SW480 (cell line): ENCODE results near the gene ATP5F1D.

Experiments
- DNase-seq: peaks from one replicate; pipeline ENCODE4 v3.0.0-alpha.2; 2016; ENCODE audit warnings: low spot score

Gene ATP5F1D

DNA sequence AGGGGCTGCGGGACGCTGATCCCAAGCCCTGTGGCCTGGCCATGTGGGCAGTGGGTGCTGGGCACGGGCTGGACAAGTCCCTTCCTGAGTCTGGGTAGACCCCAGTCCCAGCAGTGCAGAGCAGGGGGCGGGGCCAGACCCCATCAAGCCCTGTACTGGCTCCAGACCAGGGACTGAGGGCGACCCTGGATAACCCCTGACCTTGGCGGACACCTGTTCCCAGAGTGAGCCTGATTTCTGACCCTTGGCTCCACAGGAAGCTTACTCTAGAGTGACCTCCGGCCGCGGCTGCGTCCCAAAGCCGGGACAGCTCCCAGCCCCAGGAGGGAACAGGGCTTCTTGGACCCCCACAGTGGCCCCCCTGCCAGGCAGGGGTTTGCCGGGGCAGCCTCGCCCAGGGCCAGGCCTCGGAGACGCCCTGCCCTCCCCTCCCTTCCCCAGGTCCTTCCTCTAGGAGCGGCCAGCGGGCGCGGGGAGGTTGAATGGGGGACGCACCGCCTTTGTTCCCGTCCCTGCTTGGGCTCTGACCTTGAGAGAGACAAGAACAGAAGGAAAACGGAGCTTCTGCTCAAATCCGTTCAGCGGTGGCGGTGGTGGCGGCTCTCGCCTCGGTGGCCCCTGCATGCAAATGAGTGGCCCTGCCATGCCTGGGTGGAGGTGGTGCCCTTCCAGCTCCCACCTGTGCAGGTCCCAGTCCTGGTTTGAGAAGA lies 41.8 kb downstream of the ATP5F1D start:
- no peak for DNase-seq

DNA sequence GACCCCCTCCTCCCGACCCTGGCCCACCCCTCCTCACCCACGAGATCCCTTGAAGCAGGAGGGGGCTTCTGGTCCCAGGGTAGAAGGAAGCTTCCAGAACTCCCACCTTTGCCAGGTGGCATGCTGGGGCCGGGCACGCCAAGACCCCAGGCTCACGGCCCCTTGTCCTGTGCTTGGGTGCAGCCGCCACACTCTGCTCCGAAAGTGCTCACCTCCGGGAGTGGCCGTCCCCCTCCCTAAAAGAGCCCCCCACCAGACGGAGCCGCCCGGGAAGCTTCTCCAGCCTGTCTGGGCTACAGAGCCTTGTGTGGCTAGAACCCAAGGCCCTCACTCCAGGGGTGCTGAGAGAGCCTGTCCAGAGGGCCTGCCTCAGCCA lies 42.4 kb downstream of the ATP5F1D start:
- DNase-seq, result no peak

DNA sequence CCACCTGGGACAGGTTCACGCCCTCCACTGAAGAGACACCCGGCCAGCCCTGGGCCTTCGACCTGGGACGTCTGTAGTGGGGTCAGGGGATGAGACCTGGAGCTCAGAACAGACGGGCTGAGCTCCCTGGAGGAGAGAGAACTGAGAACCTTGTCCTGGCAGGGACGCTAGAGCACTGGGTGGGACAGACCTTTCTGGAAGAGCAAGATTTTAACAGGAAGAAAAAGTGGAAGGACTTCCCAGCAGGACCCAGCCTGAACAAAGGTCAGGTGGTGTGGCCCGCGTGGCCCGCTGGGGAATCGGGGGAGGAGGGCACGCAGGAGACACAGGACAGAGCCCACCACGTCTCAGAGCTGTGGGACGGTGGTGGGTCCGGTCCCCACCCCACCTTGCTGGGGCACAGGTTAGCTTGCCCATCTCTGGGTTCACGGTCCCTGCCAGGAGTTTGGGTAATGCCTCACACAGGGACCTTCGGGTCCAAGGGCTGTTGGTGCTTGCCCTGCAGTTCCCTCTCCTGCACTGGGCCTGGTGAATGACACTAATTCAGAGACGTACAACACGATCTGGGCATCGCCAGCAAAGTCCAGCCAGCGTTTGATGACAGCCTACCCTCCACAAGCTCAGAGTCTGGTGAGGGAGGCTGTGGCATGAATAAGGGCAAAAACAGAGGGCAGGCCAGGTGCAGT lies 42.9 kb downstream of the ATP5F1D start:
- no peak for DNase-seq

DNA sequence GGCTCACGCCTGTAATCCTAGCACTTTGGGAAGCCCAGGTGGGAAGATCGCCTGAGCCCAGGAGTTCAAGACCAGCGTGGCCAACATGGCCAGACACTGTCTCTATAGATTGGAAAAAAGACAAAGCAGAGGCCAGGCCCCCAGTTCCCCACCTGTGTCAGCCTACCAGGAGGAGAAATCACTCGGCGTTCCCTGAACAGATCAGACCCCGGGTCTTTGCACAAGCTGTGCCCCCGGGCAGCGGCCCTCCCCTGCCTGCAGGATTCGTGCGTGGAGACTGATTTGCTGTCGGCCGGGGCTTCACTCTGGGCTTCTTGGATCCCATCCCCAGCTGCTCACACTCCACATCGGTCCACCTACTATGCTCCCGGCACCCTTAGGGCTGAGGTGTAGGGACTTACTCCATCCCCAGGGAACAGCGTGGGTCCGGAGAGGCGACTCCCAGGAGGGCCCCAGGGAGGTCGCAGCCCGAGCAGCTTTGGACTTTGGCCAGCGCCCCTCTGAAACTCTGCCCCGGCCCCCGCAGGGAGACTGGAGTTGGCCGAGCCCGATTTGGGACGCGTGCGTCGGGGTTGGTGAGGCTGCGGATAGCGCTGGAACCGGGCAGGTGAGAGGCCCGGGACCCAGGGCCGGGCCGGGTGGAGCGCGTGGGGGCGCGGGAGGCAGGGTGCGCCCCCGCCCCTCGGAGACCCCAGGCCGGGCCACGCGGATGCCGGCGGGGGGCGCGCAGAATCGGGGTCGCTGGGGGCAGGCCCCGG lies 43.6 kb downstream of the ATP5F1D start:
- DNase-seq, result no peak

DNA sequence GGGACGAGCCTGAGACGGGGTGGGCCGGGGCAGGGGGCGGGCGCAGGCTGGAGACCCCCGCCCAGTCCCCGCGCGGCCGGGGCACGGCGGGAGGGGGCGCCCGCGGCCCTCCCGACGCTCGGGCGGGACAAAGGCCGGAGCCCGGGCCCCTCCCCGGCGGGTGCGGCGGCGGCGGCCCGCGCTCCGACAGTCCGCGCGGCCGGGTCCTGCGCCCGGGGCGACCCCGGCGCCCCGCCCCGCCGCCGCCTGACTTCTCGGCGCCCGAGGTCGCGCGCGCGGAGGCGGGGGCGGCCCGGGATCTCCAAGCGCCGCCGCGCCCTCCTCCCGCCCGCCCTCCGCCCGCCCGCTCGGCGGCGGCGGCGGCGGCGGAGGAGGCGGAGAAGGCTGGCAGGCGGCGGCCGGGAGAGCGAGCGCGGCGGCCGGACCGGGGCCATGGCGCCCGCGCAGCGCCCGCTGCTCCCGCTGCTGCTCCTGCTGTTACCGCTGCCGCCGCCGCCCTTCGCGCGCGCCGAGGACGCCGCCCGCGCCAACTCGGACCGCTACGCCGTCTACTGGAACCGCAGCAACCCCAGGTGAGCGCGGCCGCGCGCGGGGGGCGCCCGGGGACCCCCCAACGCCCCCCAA lies 44.3 kb downstream of the ATP5F1D start, which contains the start of gene EFNA2:
TSS of gene EFNA2 (plus strand) at position 137 of the 624 bp plus-strand sequence. CDS start at position 433, 296 bp downstream.
- no peak for DNase-seq

DNA sequence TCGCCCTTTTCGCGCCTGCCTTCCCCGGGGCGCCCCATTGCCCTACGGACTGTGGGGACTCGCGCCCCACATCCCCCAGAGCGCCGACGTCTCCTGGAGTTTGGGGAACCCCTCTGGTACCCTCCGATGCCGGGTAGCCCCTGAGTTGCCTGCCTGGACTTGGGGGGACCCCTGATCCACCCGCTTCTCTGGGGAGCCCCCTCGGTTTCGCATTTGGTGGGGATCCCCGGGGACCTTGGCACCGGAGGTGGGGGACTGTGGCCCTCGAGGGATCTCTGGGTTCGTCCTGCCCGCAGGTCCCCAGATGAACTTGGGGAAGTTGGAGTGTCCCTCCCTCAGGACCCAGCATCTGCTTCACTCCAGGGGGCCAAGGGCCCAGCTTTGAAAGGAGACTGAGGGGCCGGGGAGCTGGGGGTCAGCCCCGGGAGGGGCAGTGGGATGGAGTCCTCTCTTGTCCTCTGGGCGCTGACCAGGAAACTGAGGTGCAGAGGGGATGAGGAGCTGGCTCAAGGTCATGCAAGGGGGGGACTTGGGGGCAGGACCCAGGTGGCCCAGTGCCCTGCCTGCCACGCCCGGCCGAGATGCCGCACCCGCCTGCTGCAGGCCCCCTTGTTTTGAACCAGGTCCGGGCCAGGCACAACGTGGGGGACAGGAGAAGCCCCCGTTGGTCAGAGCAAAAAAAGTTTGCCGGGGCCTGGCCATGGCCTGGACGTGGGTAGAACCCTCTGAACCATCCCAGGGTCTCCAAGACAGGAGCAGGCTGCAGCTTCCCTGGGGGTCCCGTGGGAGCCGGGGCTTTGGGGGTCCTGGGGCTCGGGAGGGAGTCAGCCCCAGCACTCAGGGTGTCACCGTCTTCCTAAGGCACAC lies 45.2 kb downstream of the ATP5F1D start:
- DNase-seq, result no peak

DNA sequence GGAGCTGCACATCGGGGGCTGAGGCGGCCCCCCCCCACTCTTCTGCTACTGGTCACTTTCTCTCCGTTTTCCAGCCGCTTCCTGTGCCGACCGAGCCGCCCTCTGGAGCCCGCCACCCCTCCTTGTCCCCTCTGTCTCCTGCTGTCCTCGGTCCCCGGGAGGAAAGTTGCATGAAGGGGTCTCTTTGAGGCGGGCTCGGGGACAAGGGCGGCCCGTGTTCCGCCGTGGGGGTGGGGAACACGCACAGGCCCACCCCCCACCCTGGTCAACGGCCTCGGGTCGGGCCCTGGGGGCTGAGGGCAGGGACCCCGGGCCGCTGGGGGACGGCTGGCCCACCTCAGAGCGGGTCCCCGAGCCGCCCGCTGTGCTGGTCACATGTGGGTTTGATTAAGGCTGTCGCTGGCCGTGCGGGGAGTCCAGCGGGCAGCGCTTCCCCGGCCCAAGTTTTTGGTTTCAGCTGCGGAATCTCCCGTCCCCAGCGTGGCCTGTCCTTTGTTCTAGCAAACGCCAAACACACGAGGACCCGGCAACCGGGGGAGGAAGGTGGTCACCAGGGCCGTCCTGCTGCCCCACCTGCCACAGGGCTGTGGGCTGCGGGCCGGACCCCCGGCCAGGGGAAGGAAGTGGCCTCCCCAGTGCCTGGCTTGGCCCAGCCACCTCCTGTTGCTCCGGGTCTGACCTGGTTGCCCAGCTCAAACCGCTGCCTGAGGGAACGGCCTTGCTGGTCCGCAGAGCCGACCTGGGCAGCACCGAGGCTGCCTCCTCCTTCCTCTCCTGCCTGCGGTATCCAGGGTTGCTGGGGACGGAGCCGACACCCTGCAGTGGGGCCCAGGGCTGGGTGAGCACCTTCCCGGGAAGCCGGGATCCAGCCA lies 46.0 kb downstream of the ATP5F1D start:
- no peak for DNase-seq

DNA sequence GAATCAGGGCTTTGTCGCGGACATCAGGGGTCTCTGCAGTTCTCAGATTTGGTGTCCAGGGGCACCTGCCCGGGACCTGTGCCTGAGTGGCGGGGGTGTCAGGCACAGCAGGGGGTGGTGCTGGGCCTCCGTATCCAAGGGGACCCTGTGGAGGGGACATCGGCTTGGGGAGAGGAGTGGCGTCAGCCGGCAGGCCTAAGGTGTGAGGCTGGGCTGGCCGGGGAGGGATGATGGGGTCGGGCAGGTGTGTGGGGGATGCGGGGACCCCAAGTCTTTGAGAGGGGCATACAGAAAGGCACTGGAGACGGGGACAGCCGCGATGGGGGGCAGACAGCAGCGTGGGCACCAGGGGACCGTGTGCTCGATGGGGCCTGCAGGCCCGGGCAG lies 46.7 kb downstream of the ATP5F1D start:
- DNase-seq, result no peak

DNA sequence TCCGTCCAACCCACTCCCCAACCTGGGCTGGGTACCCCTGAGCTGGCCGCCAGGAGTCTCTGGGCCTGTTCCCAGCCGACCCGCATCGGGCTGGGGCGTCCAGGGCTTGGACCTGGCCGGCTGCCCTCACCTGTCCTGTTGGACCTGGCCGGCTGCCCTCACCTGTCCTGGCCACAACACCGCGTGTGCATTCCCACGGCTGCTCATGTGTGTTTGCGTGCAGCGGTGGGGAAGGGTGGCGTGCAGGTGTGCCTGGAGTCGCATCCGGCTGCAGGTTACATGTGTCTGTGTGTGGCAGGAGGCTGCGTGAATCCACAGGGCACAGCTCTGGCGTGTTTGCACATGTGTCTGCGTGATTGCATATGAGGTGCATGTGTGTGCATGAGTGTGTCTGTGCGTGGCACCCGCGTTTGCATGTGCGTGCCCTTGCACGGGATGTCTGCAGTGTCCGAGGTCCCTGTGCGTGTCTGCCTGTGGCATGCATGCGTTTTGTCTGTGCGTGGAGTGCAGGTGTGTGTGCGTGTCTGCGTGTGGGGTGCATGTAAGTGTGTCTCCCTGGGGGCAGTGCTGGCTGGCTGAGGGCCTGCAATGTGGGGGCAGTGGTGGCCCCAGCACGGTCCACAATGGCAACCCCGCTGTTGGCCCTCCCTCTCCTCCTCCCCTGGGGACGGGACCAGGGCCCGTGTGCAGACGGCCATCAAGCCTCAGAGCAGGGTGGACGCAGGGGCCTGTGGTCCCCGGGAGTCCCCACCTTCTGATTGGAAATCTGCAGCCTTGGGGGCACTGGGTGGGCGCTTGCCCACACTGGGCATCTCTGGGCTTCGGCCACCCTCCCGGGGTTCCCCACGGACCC lies 47.5 kb downstream of the ATP5F1D start:
- no peak for DNase-seq

DNA sequence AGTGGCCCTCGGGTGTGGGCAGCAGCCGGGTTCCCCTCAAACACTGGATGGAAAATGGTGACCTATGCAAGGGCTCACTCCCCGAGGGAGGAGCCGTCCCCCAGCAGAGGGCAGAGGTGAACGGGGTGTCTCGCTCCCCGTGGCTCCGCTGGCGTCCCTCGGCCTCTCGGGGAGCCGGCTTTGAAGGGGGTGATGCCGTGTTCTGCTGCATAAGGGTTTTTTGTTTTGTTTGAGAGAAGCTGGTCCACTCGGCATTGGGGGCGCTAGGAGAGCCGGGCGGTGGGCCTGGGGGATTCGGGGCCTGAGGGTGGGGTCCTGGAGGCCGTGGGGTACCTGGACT lies 48.1 kb downstream of the ATP5F1D start:
- DNase-seq, result no peak

DNA sequence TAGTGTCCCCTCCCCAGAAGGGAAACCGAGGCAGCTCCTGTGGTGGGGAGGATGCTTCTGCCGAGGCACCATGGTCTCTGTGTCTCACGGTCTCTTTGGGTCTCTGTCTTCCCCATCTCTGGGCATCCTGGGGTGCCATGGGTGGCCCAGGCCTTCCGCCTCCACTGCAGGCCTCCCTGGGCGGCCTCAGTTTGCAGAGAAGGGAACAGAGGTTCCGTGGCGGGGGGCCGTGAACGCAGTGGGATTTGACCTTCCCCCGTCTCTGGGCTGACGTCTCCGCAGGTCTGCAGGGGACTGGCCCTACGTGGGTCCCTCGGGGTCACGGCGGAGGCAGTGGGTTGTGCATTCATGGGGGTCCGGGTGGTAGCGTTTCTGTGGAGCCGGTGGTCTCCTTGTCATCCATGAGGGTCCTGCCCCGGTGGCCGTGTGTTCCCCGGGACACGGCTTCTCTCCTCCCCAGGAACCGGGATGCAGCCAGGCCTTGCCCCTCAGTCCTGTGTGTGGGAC lies 48.7 kb downstream of the ATP5F1D start:
- no peak for DNase-seq

DNA sequence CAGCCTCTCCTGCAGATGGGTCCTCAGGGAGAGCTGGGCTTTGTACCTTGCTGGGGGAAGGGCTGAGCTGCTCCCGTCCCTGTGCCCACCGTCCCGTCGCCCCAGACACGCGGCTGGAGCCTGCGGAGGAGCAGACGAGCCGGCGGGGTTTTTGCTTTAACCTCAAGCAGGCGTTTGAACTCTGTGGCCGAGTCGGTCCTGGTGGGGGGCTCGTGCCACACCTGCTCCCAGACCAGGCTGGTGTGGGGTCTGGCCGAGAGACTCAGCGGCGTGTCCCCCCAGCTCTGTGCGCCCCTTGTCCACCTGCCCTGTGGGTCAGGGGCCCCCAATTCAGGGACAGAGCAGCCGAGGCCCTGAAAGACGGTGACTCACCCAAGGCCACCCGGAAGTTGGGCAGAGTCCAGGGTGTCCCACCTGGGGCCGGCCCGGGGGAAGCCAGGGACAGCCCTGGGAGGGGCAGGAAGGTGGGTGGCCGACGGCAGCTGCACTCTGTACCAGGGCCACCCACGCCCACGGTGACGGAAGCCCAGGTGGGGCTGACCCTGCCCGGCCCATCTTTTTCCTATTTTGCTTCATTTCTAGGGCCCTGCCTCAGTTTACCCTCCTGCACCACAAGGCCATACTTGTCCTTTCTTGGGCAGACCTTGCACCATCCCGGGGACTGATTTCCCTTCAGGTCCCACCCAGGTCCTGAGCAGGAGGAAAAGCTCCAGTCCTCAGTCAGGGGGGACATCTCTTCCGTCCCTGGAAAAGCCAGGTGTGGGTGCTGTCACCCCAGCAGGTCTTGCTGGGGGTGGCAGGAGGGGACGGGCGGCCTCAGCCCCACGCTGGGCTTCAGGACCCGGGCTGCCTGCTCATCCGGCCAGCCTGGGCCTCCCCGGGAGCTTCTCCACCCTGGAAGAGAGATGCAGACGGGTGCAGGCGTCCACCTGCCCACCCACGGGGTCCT lies 49.4 kb downstream of the ATP5F1D start:
- no peak for DNase-seq

DNA sequence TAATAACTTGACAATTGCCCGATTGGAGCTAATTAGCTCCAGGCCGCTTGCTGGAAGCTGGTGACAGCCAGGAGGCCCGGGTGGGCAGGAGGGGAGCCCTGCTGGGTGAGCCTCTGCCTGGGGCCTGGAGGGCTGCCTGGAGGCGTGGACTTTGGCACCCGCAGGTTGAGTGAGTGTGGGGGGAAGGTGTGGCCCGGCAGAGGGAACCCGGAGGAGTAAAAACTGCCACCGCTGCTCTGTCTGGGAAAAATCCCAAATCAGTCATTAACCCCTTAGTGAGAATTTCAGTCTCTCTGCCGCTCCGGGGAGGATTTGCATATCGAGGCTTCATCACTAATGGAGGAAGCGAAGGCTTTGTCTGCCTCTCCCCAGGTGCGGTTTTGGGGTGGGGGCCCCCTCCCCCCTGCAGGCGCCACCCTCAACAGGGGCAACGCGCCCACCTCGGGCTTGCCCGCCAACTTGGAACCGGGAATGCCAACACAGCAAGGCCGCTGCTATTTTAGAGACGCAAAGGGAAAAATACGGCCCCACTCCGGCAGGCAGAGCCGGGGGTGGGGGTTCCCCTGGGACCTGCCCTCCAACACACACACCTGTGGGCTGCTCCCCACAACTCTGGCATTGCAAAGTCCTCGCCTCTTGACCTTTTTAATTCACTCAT lies 50.3 kb downstream of the ATP5F1D start:
- no peak for DNase-seq

DNA sequence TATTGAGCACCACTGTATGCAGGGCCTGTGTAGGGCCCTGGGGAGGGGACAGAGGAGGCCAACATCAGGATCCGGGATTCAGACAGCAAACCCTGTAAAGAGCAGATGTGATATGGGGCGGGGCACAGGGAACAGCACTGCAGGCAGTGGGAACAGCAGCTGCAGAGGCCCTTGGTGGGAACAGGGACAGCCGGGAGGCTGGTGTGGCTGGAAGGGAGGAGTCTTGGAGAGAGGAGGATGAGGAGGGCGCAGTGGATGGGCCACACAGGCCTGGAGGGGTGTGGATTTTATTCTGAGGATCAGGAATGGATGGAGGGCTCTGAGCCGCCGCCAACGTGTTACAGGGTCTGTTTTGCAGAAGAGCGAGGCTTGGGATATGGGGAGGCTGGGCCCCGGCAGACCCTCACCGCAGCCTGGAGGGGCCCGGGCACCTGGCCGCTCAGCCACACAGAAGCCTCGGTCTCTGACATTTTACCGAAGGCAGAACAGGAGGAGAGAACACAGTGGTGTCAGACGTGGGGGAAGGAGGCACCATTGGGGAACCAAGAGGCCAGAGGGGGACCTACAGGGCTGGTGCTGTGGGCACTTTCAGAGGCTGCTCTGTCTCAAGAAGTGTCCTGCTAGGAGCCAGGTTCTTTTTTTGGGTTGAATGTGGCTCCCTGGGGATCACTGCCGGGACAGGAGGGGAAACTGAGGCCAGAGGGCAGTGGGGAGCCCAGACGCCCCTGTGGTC lies 51.0 kb downstream of the ATP5F1D start:
- no peak for DNase-seq

DNA sequence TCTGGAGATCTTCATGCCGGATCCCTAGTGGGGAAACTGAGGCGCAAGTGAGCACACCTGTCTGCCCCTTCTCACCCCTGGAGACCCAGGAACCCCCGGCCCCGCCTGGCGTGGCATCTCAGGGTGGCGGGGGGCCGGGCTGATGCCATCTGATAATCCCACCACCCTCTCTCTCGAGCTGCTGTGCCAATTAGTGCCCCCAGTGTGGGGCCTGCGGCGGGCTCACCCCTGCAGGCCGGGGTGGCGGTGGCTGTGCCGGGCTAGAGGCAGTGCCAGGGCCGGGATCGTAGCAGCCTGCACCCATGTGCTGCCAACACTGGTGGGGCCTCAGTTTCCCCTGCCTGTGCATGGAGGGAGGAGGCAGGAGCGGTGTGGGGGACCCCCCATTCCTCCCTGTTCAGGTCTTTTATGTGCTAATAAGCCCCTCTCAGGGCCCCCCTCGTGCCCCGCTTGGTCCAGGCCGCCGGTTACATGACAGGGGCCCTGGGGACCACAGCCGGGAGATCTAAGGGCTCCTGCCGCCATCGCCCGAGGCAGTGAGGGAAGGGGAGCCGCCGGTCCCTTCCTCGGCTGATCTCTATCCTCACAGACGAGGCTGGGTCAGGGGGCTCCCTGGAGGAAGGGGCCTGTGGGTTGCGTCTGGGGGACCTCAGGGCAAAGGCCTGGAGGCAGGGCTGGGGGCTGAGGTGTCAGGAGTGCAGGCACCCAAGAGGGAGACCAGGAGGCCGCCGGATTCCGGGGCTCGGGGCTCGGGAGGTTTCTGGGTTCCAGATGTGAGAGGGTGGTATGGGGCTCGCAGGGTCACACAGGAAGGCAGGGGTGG lies 52.4 kb downstream of the ATP5F1D start:
- DNase-seq, result no peak
